Left ventricle myocardium inferior (tissue), 1 donor: ENCODE measurements around the gene RHBDF2. TPM values are rescaled to one million over a fixed set of nuclear protein-coding genes. Genes with fewer than 3 reads are reported as not detected.

ENCODE experiments used
- DNase-seq: peaks from one replicate; pipeline ENCODE4 v3.0.0-alpha.2; 2020
- H3K27ac ChIP-seq: fragments of 200-600 bp; replicated peaks from 2 replicates; pipeline ENCODE4 v1.8.0; 2021
- H3K27me3 ChIP-seq: fragments of 200-600 bp; 2 replicates; pipeline ENCODE4 v1.8.0; 2021; ENCODE audit warnings: low read depth
- H3K36me3 ChIP-seq: fragments of 200-600 bp; 2 replicates; pipeline ENCODE4 v1.8.0; 2021
- H3K4me1 ChIP-seq: fragments of 200-600 bp; 2 replicates; pipeline ENCODE4 v1.8.0; 2021
- H3K4me3 ChIP-seq: fragments of 200-600 bp; 2 replicates; pipeline ENCODE4 v1.8.0; 2021; ENCODE audit warnings: mild to moderate bottlenecking, moderate library complexity
- H3K9me3 ChIP-seq: fragments of 200-600 bp; replicated peaks from 2 replicates; pipeline ENCODE4 v1.8.0; 2021
- CTCF ChIP-seq: fragments of 200-600 bp; IDR thresholded peaks from 2 replicates; pipeline ENCODE4 v1.8.0; 2021; ENCODE audit warnings: antibody characterized with exemption, mild to moderate bottlenecking, borderline replicate concordance
- intact Hi-C: fragments of 100-400 bp; cut with micrococcal nuclease; formaldehyde crosslinking; loops from one replicate; pipeline ENCODE4 v1.11.0; 2022
- total RNA-seq: library from RNA; stranded (reverse); fragmentation: NEBNext Ultra II Directional; extraction: Animal tissue kit (Norgen Biotek cat#: 25700); gene quantifications from one replicate; pipeline ENCODE4 v1.2.1, GENCODE V29; 2021
- donor health status: DM: no; HTN: yes; CAD: no; lungs with severe emphysema.

RHBDF2 gene
- total RNA-seq, 1 donor from 2014 or later = 13.8 TPM

DNA sequence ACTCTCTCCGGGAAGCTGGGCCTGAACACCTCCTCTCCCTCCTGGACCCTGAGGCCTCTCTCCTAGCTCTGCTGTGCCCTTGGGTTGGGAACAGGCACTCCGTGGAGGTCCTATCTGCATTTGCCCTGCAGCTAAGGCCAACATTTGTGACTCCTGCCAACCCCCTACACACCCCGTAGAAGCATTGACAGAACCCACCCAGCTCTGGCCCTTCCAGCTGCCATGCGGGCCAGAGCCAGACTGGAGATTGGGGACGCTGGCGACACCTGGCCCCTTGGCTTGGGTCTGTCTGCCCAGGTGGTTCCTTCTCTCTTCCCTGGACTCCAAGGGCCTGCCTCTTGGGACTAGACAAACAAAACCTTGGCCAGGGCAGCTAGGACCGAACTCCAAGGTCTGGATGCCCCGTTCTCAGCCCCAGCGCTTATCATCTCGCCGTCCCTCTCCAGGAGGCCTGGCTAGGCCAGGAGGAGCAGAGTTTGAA lies 644 bp upstream of the RHBDF2 start:
- no peak for DNase-seq
- intact Hi-C loops = no loop called here
- H3K4me3 ChIP-seq = peak overlapping the region; percentile 76
- peaks cover 60% of the 10 kb centered on the region for H3K4me1 ChIP-seq
- peak overlapping the region; percentile 97 for H3K27ac ChIP-seq
- no peaks in the 10 kb centered on the region for H3K9me3 ChIP-seq
- TF ChIP-seq CTCF = no peak
- H3K36me3 ChIP-seq = no peaks in the 10 kb centered on the region
- H3K27me3 ChIP-seq = peaks cover 3% of the 10 kb centered on the region

DNA sequence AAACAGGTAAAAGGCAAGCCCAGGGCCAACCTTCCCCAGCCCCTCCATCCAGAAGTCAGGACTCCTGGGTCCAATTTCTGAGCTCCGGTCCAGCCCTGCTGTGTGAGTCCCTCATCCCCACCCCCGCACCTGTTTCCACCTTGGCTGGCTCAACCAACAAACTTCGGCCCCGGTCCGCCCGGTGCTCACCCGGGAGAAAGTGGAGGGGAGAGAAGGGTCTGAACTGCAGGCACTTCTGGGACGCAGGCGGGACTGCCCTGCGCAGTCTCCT lies 541 bp downstream of the RHBDF2 start:
- no peaks in the 10 kb centered on the region for H3K27me3 ChIP-seq
- H3K27ac ChIP-seq = peak overlapping the region; percentile 97
- no peaks in the 10 kb centered on the region for H3K9me3 ChIP-seq
- no peaks in the 10 kb centered on the region for H3K36me3 ChIP-seq
- H3K4me3 ChIP-seq = peak overlapping the region; percentile 76
- peaks cover 66% of the 10 kb centered on the region for H3K4me1 ChIP-seq
- intact Hi-C loops = no loop called here
- no peak for TF ChIP-seq CTCF
- DNase-seq = no peak

- Histone ChIP-seq H3K36me3 (no peaks in the 10 kb centered on the region), H3K27me3 (no peaks in the 10 kb centered on the region), H3K4me3 (peak overlapping the region; percentile 76), H3K4me1 (peaks cover 67% of the 10 kb centered on the region), H3K9me3 (no peaks in the 10 kb centered on the region), H3K27ac (peak overlapping the region; percentile 97)
- intact Hi-C loops = no loop called here
- DNase-seq = no peak
- no peak for TF ChIP-seq CTCF
Measured at GRCh38 chr17:76500074-76500746, 1.0 kb downstream of the RHBDF2 start.

GRCh38 chr17:76499267-76499667 lies 2.0 kb downstream of the RHBDF2 start:
- peaks cover 68% of the 10 kb centered on the region for H3K4me1 ChIP-seq
- intact Hi-C loops = no loop called here
- no peak for TF ChIP-seq CTCF

DNA sequence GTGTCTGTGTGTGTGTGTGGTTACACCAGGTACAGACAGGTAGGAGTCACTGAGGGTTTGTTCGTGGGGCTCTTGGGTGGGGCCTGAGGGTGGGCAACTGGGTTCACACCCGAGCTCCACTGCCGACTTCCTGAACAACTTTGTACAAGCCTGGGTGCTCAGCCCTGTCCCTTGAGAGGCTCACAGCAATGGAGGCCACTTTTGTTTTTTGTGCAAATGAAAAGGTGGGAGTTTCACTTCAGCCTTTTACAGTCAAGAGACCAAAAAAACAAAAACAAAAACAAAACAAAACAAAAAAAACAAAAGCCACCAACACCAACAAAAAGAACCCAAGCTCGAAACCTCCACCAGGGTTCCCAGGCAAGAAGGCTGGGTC lies 2.4 kb downstream of the RHBDF2 start:
- H3K27ac ChIP-seq = peak overlapping the region; percentile 97
- peaks cover 72% of the 10 kb centered on the region for H3K4me1 ChIP-seq
- no peaks in the 10 kb centered on the region for H3K27me3 ChIP-seq
- peak overlapping the region; percentile 76 for H3K4me3 ChIP-seq
- no peaks in the 10 kb centered on the region for H3K36me3 ChIP-seq
- no peak for TF ChIP-seq CTCF
- intact Hi-C loops = no loop called here
- no peak for DNase-seq
- H3K9me3 ChIP-seq = no peaks in the 10 kb centered on the region

More at GRCh38 chr17:76499267-76499667, 2.0 kb downstream of the RHBDF2 start:
- no peaks in the 10 kb centered on the region for H3K36me3 ChIP-seq
- H3K27me3 ChIP-seq = no peaks in the 10 kb centered on the region
- H3K9me3 ChIP-seq = no peaks in the 10 kb centered on the region
- DNase-seq = no peak
- H3K27ac ChIP-seq = peak overlapping the region; percentile 97
- peak overlapping the region; percentile 76 for H3K4me3 ChIP-seq
